Measurements from ENCODE around the gene ANXA2R.
"Not testable (repeated sequence)": the region's sequence is repeated elsewhere in the genome, so short reads cannot be mapped to it uniquely, and the experiment has no call there.

DNA sequence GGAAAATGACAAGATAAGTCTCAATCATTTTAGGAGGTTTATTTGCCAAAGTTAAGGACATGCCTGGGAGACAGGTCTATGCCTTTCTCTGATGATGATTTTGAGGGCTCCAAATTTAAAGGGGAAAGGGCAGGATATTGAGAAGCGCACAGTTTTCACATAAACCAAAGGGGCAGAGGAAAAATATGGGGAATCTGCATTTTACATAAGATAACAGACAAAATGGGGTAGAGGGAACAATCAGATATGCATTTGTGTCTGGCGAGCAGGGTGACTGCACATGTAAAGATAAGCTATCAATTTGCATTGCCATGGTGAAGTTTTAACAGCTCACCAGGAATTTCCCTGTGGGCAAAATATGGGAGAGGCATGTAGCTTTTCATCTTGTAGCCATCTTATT is 41.2 kb upstream of the ANXA2R start:
- TF ChIP-seq POLR2A (IDR thresholded peaks at IDR 0.05), result not testable (repeated sequence)
- TF ChIP-seq, protein P1, sequence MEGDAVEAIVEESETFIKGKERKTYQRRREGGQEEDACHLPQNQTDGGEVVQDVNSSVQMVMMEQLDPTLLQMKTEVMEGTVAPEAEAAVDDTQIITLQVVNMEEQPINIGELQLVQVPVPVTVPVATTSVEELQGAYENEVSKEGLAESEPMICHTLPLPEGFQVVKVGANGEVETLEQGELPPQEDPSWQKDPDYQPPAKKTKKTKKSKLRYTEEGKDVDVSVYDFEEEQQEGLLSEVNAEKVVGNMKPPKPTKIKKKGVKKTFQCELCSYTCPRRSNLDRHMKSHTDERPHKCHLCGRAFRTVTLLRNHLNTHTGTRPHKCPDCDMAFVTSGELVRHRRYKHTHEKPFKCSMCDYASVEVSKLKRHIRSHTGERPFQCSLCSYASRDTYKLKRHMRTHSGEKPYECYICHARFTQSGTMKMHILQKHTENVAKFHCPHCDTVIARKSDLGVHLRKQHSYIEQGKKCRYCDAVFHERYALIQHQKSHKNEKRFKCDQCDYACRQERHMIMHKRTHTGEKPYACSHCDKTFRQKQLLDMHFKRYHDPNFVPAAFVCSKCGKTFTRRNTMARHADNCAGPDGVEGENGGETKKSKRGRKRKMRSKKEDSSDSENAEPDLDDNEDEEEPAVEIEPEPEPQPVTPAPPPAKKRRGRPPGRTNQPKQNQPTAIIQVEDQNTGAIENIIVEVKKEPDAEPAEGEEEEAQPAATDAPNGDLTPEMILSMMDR (IDR thresholded peaks at IDR 0.05), result not testable (repeated sequence)

Data from Peyer's patch (tissue), 4 donors.